Hepatocyte (in vitro differentiated cells): ENCODE measurements around the gene NR3C2.

Experiments
- CTCF ChIP-seq: fragments of 200-600 bp; sonication (generic); IDR thresholded peaks from 2 replicates; pipeline ENCODE4 v1.5.1; 2016; ENCODE audit warnings: antibody characterized with exemption, mild to moderate bottlenecking; ENCODE audit not compliant: poor library complexity
- EZH2 ChIP-seq: fragments of 200-600 bp; sonication (generic); IDR thresholded peaks from 2 replicates; pipeline ENCODE4 v1.6.1; 2016; ENCODE audit warnings: antibody characterized with exemption, mild to moderate bottlenecking, borderline replicate concordance

GRCh38 chr4:148437439-148437838 is 4.8 kb downstream of the NR3C2 start:
- TF ChIP-seq EZH2, result no peak
- TF ChIP-seq CTCF, result no peak
